ENCODE data around the gene LCN9. TPM values are rescaled to one million over a fixed set of nuclear protein-coding genes. Genes with fewer than 3 reads are reported as not detected.

Gene LCN9
- total and polyA plus RNA-seq, 2 of the 13 experiments (the other 11 are each of a cell fraction or from before 2014, with no cell fraction given) = not detected

- Histone ChIP-seq H3K4me3 (replicated peaks in 1 of 3; ENCODE audit: insufficient read depth in 1 of 3, low read depth in 2 of 3, low read length in 3 of 3) (no peak overlapping the region), H3K4me2 (ENCODE audit: low read depth, low read length) (no peak overlapping the region), H3K27me3 (ENCODE audit: control insufficient read depth in 1 of 2, insufficient read depth in 2 of 2, low read length in 2 of 2) (peaks cover 7 to 47% of the 10 kb centered on the region in 2 experiments; a peak in 4 of 5 replicates), H2AFZ (ENCODE audit: low read length) (no peak overlapping the region), H3K9me3 (ENCODE audit: low read length) (peaks cover 3% of the 10 kb centered on the region; the same call in 1 of the 2 replicates), H3K27ac (ENCODE audit: extremely low read length, insufficient read depth, low read length) (no peak overlapping the region), H4K20me1 (ENCODE audit: insufficient read depth, low read length) (no peaks in the 10 kb centered on the region), H3K9ac (ENCODE audit: insufficient read depth, low read depth, low read length) (no peak overlapping the region), H3K4me1 (ENCODE audit: insufficient read depth, low read length) (0 out of 2 replicates have a peak, but pooled peaks cover 4% of the 10 kb centered on the region), H3K36me3 (replicated peaks in 1 of 2; ENCODE audit: control insufficient read depth in 1 of 2, insufficient read depth in 2 of 2, low read length in 2 of 2) (no peaks in the 10 kb centered on the region), H3K79me2 (ENCODE audit: insufficient read depth, low read length) (no peaks in the 10 kb centered on the region)
- ChIA-PET CTCF (ENCODE audit: low intra/inter-chr PET ratio, low total read pairs) (no interaction called here), POLR2A (no interaction called here)
- DNase-seq (ENCODE audit: low spot score) (no peak), FAIRE-seq (no peak), ATAC-seq (no peak)
- 0% methylated on average over 1 of the region's 8 CpGs for WGBS (ENCODE audit: low lambda C conversion rate)
- TF ChIP-seq NCOA2 (CRISPR knock-in tag; IDR thresholded peaks at IDR 0.05) (no peak), ELF3 (CRISPR knock-in tag; IDR thresholded peaks at IDR 0.05) (no peak), IRX3 (CRISPR knock-in tag; IDR thresholded peaks at IDR 0.05; ENCODE audit: borderline replicate concordance, low read depth) (no peak)
- no TSS peak for BruUV-seq (replicated peaks)
- intact Hi-C loops (cut with micrococcal nuclease; ENCODE audit: unreplicated experiment) (no loop called here), in situ Hi-C loops (cut with HindIII; ENCODE audit: extremely low pct_ligation_motif_present, low pct_unique_long_range_greater_than_20kb) (no loop called here)
Measured at GRCh38 chr9:135655317-135655716, 7.8 kb upstream of the LCN9 start.

GRCh38 chr9:135657416-135657815 is 5.7 kb upstream of the LCN9 start:
- no peaks in the 10 kb centered on the region for H3K36me3 ChIP-seq (replicated peaks in 1 of 2; ENCODE audit: control insufficient read depth in 1 of 2, insufficient read depth in 2 of 2, low read length in 2 of 2)
- DNase-seq (ENCODE audit: low spot score) (no peak), FAIRE-seq (no peak), ATAC-seq (no peak)
- H2AFZ ChIP-seq (ENCODE audit: low read length) = no peak overlapping the region
- H3K9me3 ChIP-seq (ENCODE audit: low read length) = no peaks in the 10 kb centered on the region
- ChIA-PET CTCF (ENCODE audit: low intra/inter-chr PET ratio, low total read pairs) (no interaction called here), POLR2A (no interaction called here)
- 0 out of 2 replicates have a peak, but pooled peaks cover 5% of the 10 kb centered on the region for H3K4me1 ChIP-seq (ENCODE audit: insufficient read depth, low read length)
- no peak overlapping the region for H3K4me2 ChIP-seq (ENCODE audit: low read depth, low read length)
- TF ChIP-seq MLX (CRISPR knock-in tag; IDR thresholded peaks at IDR 0.05) (no peak), ZBTB37 (CRISPR knock-in tag; IDR thresholded peaks at IDR 0.05) (no peak), SATB2 (CRISPR knock-in tag; IDR thresholded peaks at IDR 0.05) (no peak), CEBPZ (IDR thresholded peaks at IDR 0.05; ENCODE audit: low read length) (no peak)
- H3K9ac ChIP-seq (ENCODE audit: insufficient read depth, low read depth, low read length) = no peak overlapping the region
- WGBS (ENCODE audit: low lambda C conversion rate) = 14% methylated on average over 9 of the region's 15 CpGs
- H3K4me3 ChIP-seq (replicated peaks in 1 of 3; ENCODE audit: insufficient read depth in 1 of 3, low read depth in 2 of 3, low read length in 3 of 3) = no peak overlapping the region
- in situ Hi-C loops (cut with HindIII; ENCODE audit: extremely low pct_ligation_motif_present, low pct_unique_long_range_greater_than_20kb) (no loop called here), intact Hi-C loops (cut with micrococcal nuclease; ENCODE audit: unreplicated experiment) (no loop called here)
- H3K27me3 ChIP-seq (ENCODE audit: control insufficient read depth in 1 of 2, insufficient read depth in 2 of 2, low read length in 2 of 2) = peaks cover 6 to 50% of the 10 kb centered on the region in 2 experiments; a peak in 4 of 5 replicates
- no peak overlapping the region for H3K27ac ChIP-seq (ENCODE audit: extremely low read length, insufficient read depth, low read length)
- no TSS peak for BruUV-seq (replicated peaks)
- H3K79me2 ChIP-seq (ENCODE audit: insufficient read depth, low read length) = no peaks in the 10 kb centered on the region
- H4K20me1 ChIP-seq (ENCODE audit: insufficient read depth, low read length) = no peaks in the 10 kb centered on the region
